GM19351 (cell line): ENCODE data around the gene PDLIM1.

ENCODE experiments used
- ATAC-seq: cut with Tn5 transposase; IDR thresholded peaks from one replicate; pipeline ENCODE4 v1.9.1; 2021; ENCODE audit warnings: mild to moderate bottlenecking, moderate library complexity; ENCODE audit not compliant: unreplicated experiment

Gene PDLIM1

GRCh38 chr10:95290461-95291364 lies at the start of gene PDLIM1:
Gene PDLIM1 (minus strand): TSS chr10:95291003. CDS start chr10:95290915, 88 bp downstream.
- peak; percentile 35 for ATAC-seq

GRCh38 chr10:95339863-95340262 lies 49.1 kb upstream of the PDLIM1 start:
- ATAC-seq, result no peak

GRCh38 chr10:95337423-95338160 lies 46.8 kb upstream of the PDLIM1 start:
- ATAC-seq, result no peak

- ATAC-seq, result no peak
These were observed 45.9 kb upstream of the PDLIM1 start for GRCh38 chr10:95336702-95337101.

- no peak for ATAC-seq
These were observed 45.3 kb upstream of the PDLIM1 start for GRCh38 chr10:95335933-95336699.

- no peak for ATAC-seq
These were observed 44.0 kb upstream of the PDLIM1 start for GRCh38 chr10:95334805-95335144.

- ATAC-seq, result no peak
These were observed 43.4 kb upstream of the PDLIM1 start for GRCh38 chr10:95333997-95334804.

GRCh38 chr10:95332666-95333249 lies 42.0 kb upstream of the PDLIM1 start:
- ATAC-seq, result no peak

- ATAC-seq, result no peak
These were observed 40.9 kb upstream of the PDLIM1 start for GRCh38 chr10:95331596-95332130.

GRCh38 chr10:95330966-95331453 lies 40.2 kb upstream of the PDLIM1 start:
- ATAC-seq, result no peak

GRCh38 chr10:95329296-95329695 lies 38.5 kb upstream of the PDLIM1 start:
- ATAC-seq, result no peak

GRCh38 chr10:95328013-95328412 lies 37.2 kb upstream of the PDLIM1 start:
- ATAC-seq, result no peak

- ATAC-seq, result no peak
These were observed 36.6 kb upstream of the PDLIM1 start for GRCh38 chr10:95327367-95327766.

- ATAC-seq, result no peak
These were observed 35.6 kb upstream of the PDLIM1 start for GRCh38 chr10:95326396-95326795.

GRCh38 chr10:95325863-95326262 lies 35.1 kb upstream of the PDLIM1 start:
- ATAC-seq, result no peak

GRCh38 chr10:95324436-95325268 lies 33.8 kb upstream of the PDLIM1 start:
- no peak for ATAC-seq

GRCh38 chr10:95321554-95322301 lies 30.9 kb upstream of the PDLIM1 start:
- ATAC-seq, result no peak

- no peak for ATAC-seq
These were observed 28.4 kb upstream of the PDLIM1 start for GRCh38 chr10:95319239-95319638.
